Nucleus accumbens (tissue), 56 donors: ENCODE results near the gene C16orf87.
"Not testable (repeated sequence)": the region's sequence is repeated elsewhere in the genome, so short reads cannot be mapped to it uniquely, and the experiment has no call there.

Experiments
- DNase-seq, 56 donors: peaks; one replicate each; lab custom pipeline; 2025; lab: John Stamatoyannopoulos, UW

The C16orf87 gene, protein sequence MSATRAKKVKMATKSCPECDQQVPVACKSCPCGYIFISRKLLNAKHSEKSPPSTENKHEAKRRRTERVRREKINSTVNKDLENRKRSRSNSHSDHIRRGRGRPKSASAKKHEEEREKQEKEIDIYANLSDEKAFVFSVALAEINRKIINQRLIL

GRCh38 chr16:46830902-46831647 lies at the start of gene C16orf87:
Gene C16orf87, minus strand, starts transcription at chr16:46831180. Its CDS starts 31 bp downstream, at chr16:46831149.
- peak; percentile 42 to 97 (median 92) for DNase-seq

DNA sequence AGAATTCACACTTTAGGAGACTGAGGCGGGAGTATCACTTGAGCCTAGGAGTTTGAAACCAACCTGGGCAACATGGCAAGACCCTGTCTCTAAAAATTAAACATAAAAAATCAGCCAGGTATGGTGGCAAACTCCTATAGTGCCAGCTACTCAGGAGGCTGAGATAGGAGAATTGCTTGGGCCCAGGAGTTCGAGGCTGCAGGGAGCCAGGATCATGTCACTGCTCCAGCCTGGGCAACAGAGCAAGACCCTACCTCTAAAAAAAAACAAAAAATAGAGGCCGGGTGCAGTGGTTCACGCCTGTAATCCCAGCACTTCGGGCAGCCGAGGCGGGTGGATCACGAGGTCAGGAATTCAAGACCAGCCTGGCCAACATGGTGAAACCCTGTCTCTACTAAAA lies 44.3 kb upstream of the C16orf87 start:
- no peak for DNase-seq

DNA sequence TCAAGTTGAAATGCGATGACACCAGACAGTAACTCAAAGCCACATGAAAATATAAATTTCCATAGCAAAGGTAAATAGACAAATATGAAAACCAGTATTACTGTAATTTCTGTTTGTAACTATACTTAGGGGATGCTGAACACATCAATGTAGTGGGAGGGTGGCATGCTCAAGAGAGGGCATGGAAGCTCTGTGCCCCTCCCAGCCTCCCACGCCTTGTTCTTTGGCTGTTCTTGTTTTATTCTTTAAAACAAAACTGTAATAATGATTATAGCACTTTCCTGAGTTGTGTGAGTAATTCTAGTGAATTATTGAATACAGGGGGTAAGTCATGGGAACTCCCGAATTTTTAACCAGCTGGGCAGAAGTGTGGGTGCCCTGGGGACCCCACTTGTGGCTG lies 42.2 kb upstream of the C16orf87 start:
- DNase-seq: peak in 20 of 56 donors; percentile 6 to 77 (median 34)

DNA sequence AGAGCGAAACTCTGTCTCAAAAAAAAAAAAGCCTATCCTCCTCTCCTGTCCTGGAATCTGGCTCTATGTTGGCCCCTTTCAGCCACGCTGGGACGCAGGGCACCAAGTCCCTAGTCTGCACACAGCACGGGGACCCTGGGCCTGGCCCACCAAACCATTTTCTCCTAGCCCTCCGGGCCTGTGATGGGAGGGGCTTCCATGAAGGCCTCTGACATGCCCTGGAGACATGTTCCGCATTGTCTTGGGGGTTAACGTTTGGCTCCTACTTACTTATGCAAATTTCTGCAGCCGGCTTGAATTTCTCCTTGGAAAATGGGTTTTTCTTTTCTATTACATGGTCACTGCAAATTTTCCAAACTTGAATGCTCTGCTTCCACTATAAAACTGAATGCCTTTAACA lies 40.6 kb upstream of the C16orf87 start:
- no peak for DNase-seq

- DNase-seq: not testable (repeated sequence)
These were observed 37.9 kb upstream of the C16orf87 start for GRCh38 chr16:46868891-46869290.

DNA sequence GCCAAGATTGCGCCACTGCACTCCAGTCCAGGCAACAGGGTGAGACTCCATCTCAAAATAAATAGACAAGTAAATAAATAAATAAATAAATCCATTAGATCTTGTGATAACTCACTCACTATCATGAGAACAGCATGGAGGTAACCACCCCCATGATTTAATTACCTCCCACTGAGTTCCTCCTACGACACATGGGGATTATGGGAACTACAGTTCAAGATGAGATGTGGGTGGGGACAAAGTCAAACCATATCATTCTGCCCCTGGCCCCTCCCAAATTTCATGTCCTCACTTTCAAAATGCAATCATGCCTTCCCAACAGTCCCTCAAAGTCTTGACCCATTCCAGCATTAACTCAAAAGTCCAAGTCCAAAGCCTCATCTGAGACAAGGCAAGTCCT lies 36.5 kb upstream of the C16orf87 start:
- not testable (repeated sequence) for DNase-seq

DNA sequence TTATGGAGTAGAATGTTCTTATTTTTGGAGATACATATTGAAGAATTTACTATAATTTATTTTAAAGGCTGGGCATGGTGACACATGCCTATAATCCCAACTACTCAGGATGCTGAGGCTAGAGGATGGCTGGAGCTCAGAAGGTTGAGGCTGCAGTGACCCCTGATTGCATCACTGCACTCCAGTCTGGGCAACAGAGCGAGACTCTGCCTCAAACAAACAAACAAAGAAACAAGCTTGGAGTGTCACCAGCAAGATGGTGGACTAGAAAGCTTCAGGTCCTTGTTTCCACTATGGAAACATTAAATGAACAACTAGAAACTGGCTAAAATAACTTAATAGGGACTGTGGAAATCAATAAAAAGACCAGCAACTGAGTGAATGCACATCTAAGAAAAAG lies 35.3 kb upstream of the C16orf87 start:
- DNase-seq: no peak

DNA sequence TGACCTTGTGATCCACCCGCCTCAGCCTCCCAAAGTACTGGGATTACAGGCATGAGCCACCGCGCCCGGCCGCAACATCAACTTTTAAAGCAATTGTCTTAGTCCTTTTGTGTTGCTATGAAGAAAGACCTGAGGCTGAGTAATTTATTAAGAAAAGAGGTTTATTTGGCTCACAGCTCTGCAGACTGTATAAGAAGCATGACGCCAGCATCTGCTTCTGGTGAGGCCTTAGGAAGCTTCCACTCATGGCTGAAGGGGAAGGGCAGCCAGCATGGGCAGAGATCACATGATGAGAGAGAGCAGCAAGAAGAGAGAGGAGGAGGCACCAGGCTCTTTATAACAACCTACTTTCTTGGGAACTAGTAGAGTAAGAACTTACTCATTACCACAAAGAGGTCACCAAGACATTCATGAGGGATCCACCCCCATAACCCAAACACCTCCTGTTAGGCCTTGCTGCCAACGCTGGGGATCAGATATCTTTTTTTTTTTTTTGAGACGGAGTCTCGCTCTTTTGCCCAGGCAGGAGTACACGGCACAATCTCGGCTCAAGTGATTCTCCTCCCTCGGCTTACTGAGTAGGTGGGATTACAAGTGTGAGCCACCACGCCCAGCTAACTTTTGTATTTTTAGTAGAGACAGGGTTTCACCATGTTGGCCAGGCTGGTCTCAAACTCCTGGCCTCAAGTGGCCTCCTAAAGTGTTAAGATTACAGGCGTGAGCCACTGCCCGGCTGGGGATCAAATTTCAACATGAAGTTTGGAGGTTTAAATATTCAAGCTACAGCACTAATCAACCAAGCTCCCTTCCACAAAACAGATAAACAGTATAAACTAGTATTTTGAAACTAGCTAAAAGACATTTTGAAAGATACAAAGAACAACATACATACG lies 31.8 kb upstream of the C16orf87 start:
- no peak for DNase-seq

GRCh38 chr16:46859719-46860152 lies 28.8 kb upstream of the C16orf87 start:
- DNase-seq: peak in 2 of 56 donors; percentile 2

GRCh38 chr16:46858151-46858550 lies 27.2 kb upstream of the C16orf87 start:
- no peak for DNase-seq

- DNase-seq: peak in 37 of 56 donors; percentile 5 to 78 (median 41)
These were observed 26.5 kb upstream of the C16orf87 start for GRCh38 chr16:46857368-46857945.

DNA sequence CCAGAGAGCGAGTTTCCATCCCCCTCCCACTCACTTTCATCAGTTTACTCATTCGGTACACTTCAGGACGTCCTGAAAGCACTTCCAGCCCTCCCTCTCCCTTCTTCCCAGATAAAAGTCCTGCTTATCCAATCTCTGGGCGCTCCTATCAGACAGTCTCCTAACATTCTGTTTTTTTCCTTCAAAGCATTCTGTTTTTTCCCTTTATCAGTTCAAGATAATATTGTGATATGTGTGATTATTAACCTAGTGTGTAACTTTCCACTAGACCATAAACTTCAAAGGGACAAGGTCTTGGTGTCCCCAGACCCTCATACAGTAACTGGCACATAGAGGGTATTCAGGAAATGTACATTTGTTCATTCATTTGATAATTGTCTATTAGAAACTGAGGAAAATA lies 24.4 kb upstream of the C16orf87 start:
- no peak for DNase-seq

DNA sequence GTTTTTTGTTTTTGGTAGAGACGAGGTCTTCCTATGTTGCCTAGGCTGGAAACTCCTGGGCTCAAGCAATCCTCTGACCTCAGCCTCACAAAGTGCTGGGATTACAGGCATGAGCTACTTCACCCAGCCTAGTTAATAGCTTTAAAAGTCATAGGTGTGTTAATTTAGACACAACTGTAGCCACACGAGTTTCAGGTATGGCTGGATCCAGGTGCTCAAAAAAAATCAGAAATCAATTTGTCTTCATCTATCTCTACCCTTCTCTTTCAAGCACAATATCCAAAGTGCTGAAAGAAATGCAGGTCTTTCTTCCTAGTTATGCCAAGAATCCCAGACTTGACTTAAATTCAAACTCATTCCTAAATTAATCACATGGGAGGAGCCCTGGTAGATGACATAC lies 23.9 kb upstream of the C16orf87 start:
- DNase-seq: no peak

DNA sequence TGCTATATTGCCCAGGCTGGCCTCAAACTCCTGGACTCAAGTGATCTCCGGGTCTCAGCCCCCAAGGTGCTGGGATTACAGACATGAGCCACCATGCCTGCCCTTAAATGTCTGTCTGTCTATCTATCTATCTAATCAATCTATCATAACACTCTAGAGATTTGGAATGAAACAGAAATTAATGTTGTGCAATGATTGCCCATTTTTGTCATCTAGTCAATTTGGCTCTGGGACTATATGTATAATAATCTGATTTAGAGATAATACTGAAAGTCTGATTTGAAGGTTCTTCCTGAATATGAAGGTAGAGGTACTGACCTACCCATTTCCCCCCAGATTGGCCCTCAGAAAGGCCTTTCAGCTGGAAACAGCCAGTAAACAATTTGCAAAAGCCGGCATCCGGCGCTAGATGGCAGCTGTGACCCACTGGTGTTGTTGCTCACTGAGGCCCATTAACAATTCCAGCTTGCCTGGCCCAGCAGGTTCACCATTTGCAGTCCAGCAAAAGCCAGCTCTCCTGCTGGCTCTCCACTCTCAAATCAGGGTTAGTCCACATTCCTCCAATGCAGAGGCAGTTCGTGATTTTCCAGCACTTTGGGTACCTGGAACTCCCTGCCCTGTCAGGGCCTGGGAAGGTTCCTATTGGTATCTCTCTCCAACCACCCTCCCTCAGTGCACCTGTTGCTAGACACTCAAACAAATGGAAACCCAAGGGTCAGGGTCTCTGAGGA lies 22.9 kb upstream of the C16orf87 start:
- peak; percentile 21 to 92 (median 73) for DNase-seq

- DNase-seq: no peak
These were observed 21.1 kb upstream of the C16orf87 start for GRCh38 chr16:46852130-46852529.

DNA sequence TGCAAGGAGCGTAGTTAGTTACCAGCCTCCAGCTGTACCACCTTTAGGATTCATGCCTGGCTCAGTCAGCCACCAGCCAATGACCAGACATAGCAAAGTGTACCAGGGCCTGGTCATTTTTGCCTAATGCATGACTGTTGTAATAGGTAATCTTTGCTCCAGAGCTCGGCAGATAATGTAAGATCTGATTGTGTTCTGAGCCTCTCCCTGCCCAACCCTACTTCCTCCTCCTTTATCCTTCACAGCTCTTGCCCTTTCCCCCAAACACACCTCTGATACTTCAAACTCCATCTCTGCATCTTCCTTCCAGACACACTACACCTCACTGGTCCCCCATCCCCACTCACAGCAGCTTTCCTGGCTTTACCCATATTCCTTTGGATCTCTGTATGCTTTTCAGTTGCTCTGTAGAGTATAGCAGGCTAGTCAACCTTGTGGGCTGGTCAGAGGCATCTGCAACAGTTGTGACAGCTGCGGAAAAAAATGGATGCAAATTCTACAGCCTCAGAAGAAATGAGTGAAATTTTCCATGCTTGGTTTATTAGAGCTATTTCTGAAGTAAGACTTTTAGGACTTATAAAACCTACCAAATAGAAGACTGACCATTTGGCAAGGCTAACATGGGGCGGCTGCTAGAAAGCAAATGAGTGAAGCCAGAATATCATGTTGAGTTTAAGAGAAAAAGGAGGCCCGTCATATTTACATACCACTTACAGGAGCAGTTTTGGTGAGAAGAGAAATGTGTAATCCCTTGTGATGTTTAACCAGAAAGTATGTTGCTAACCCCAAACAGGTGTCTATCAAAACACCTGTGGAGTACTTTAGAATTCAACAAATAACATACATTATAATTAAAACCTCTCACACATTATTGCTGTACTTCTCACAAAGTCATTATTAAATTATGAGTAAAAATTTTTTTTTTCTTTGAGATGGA lies 19.9 kb upstream of the C16orf87 start:
- no peak for DNase-seq

DNA sequence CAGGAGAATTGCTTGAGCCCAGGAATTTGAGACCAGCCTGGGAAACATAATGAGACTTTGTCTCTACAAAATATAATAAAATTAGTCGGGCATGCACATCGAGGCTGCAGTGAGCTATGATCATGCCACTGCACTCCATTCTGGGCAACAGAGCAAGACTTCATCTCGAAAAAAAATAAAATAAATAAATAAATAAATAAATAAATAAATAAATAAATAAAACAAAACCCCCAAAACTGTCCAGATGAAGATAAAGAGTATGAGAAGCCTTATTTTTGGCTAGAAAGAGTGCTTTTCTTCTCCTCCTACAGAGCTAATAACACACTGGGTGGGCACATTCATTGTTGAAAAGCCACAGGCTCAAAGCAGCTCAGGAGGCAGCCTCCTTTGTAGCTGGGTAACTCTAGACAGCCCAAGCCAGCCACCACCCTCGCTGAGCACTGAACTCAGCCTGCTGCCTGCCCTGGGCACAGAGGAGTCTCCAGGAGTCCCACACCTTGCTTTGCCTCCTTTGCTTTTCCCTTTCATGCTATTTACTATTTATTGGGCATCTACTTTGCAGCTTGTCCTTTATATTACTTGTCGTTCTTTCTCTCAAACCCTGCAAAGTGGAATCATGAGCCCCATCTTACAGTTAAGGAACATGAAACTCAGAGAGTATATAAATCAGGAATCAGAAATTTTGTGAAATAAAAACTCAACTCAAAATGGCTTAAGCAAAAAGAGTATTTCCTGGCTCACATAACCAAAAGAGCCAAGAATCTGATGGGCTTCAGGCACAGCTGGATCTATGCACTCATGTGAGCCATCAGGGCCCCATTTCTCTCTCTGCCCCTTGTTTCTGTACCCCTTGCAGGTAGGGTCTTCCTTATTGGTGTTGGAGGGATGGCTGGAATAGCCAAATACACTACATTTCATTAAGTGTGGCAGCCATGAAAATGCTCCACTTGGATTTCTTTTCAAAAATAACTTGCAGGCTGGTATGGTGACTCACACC lies 18.1 kb upstream of the C16orf87 start:
- no peak for DNase-seq

GRCh38 chr16:46845952-46846351 lies 15.0 kb upstream of the C16orf87 start:
- no peak for DNase-seq
